HepG2 (cell line): ENCODE measurements around the gene NLRC3. TPM values are rescaled to one million over a fixed set of nuclear protein-coding genes. Genes with fewer than 3 reads are reported as not detected.

Experiments used
- ATAC-seq: fragments of 200-7000 bp; cut with Tn5 transposase; 3 replicates; pipeline ENCODE4 v1.9.1; 2020; ENCODE audit warnings: mild to moderate bottlenecking, moderate library complexity
- BruUV-seq: library from RNA; stranded (reverse); fragments of 400-500 nt; replicated peaks from 2 replicates; lab custom pipeline; 2021; lab: Mats Ljungman, UMichigan
- CTCF ChIA-PET: fragments of 300-600 bp; formaldehyde crosslinking; extraction: SDS; loops from one replicate; lab custom pipeline; 2021; ENCODE audit warnings: low total read pairs, inconsistent platforms, low intra/inter-chr PET ratio; lab: Yijun Ruan, JAX
- POLR2A ChIA-PET: fragments of 350-600 bp; sonication (Branson Sonifier 250); formaldehyde crosslinking; loops from one replicate; lab custom pipeline; 2020; ENCODE audit warnings: antibody characterized with exemption, inconsistent platforms; lab: Yijun Ruan, JAX
- DNase-seq: peaks from one replicate; pipeline ENCODE4 v3.0.0-alpha.2; 2015; ENCODE audit warnings: low spot score
- FAIRE-seq: peaks from 3 replicates; lab custom pipeline; 2011; peaks lifted over from hg19 to GRCh38; lab: Jason Lieb, UNC
- H2AFZ ChIP-seq: one replicate; pipeline ENCODE4 v1.6.1; 2011; ENCODE audit warnings: low read length, inconsistent platforms
- H3K27ac ChIP-seq: fragments of 300-600 bp; 3 replicates; pipeline ENCODE4 v1.8.0; 2011; ENCODE audit warnings: mixed run types, mild to moderate bottlenecking, mixed read lengths, low read length, inconsistent platforms; ENCODE audit not compliant: insufficient read depth; ENCODE audit errors: extremely low read length
- H3K27me3 ChIP-seq, 2 experiments: fragments of 200-600 bp in 1 of 2; 2 replicates in 1 of 2; 3 replicates in 1 of 2; pipeline versions ENCODE4 v1.6.0 to v1.8.0; 2011; ENCODE audit warnings: low read length in 2 of 2, mild to moderate bottlenecking in 2 of 2, moderate library complexity in 2 of 2, inconsistent platforms in 1 of 2; ENCODE audit not compliant: insufficient read depth in 2 of 2, control insufficient read depth in 1 of 2
- H3K36me3 ChIP-seq, 2 experiments: fragments of 200-600 bp in 1 of 2; replicated peaks in 1 of 2; 2 replicates in 1 of 2; 3 replicates in 1 of 2; pipeline versions ENCODE4 v1.5.1 to v1.8.0; 2011; ENCODE audit warnings: low read length in 2 of 2, inconsistent platforms in 1 of 2; ENCODE audit not compliant: insufficient read depth in 2 of 2, control insufficient read depth in 1 of 2
- H3K4me1 ChIP-seq: 2 replicates; pipeline ENCODE4 v1.5.1; 2012; ENCODE audit warnings: low read length, inconsistent platforms; ENCODE audit not compliant: insufficient read depth
- H3K4me2 ChIP-seq: 2 replicates; pipeline ENCODE4 v1.6.0; 2011; ENCODE audit warnings: low read depth, low read length, inconsistent platforms
- H3K4me3 ChIP-seq, 3 experiments: fragments of 200-600 bp in 1 of 3; sonication (generic), shearing (Covaris generic) in 1 of 3; replicated peaks in 1 of 3; 2 replicates each; pipeline ENCODE4 v1.5.1; 2011 to 2016; ENCODE audit warnings: low read length in 3 of 3, inconsistent platforms in 2 of 3, low read depth in 2 of 3, mild to moderate bottlenecking in 2 of 3, control low read depth in 1 of 3, mixed read lengths in 1 of 3; ENCODE audit not compliant: insufficient read depth in 1 of 3
- H3K79me2 ChIP-seq: one replicate; pipeline ENCODE4 v1.6.1; 2011; ENCODE audit warnings: low read length, inconsistent platforms; ENCODE audit not compliant: insufficient read depth
- H3K9ac ChIP-seq: 2 replicates; pipeline ENCODE4 v1.6.0; 2011; ENCODE audit warnings: mild to moderate bottlenecking, low read depth, low read length, inconsistent platforms; ENCODE audit not compliant: insufficient read depth
- H3K9me3 ChIP-seq: 2 replicates; pipeline ENCODE4 v1.5.1; 2012; ENCODE audit warnings: mild to moderate bottlenecking, low read length
- H4K20me1 ChIP-seq: 2 replicates; pipeline ENCODE4 v1.6.0; 2011; ENCODE audit warnings: inconsistent platforms, mild to moderate bottlenecking, low read length, moderate library complexity; ENCODE audit not compliant: insufficient read depth
- AGO1 ChIP-seq: fragments of 200-400 bp; formaldehyde crosslinking; IDR thresholded peaks from 2 replicates; pipeline ENCODE4 v1.6.1; 2017; ENCODE audit warnings: mild to moderate bottlenecking, low read depth, low read length, moderate library complexity; ENCODE audit not compliant: poor library complexity, severe bottlenecking
- AKNA ChIP-seq: sonication (generic); formaldehyde crosslinking; IDR thresholded peaks from 2 replicates; pipeline ENCODE4 v1.4.0; 2020; ENCODE audit warnings: missing genetic modification reagents, borderline replicate concordance
- ASH2L ChIP-seq: fragments of 300-600, 200-600 bp; sonication (generic); IDR thresholded peaks from 2 replicates; pipeline ENCODE4 v1.7.0; 2017; ENCODE audit warnings: low read depth, mild to moderate bottlenecking, moderate library complexity, mixed read lengths, low read length; ENCODE audit not compliant: insufficient read length
- CAMTA2 ChIP-seq: sonication (generic); formaldehyde crosslinking; IDR thresholded peaks from 2 replicates; pipeline ENCODE4 v1.4.0; 2020; ENCODE audit warnings: mild to moderate bottlenecking, missing genetic modification reagents, borderline replicate concordance
- FUBP1 ChIP-seq: sonication (generic); formaldehyde crosslinking; IDR thresholded peaks from 2 replicates; pipeline ENCODE4 v1.5.1; 2020; ENCODE audit warnings: missing genetic modification reagents, mild to moderate bottlenecking, borderline replicate concordance
- JDP2 ChIP-seq: sonication (generic); formaldehyde crosslinking; IDR thresholded peaks from 2 replicates; pipeline ENCODE4 v1.8.1; 2022; ENCODE audit warnings: missing genetic modification reagents, borderline replicate concordance
- NONO ChIP-seq, 2 experiments: fragments of 450-650 bp in 1 of 2; sonication (generic) in 1 of 2; formaldehyde crosslinking in 1 of 2; IDR thresholded peaks in 1 of 2; conservative IDR thresholded peaks in 1 of 2; 2 replicates each; pipeline versions ENCODE4 v1.6.1 to v1.8.0; 2017 to 2022; ENCODE audit warnings: mild to moderate bottlenecking in 1 of 2, missing genetic modification reagents in 1 of 2, moderate library complexity in 1 of 2
- RFX1 ChIP-seq: fragments of 450-650 bp; IDR thresholded peaks from 2 replicates; pipeline ENCODE4 v1.6.1; 2017
- SNAPC5 ChIP-seq: sonication (generic); formaldehyde crosslinking; IDR thresholded peaks from 2 replicates; pipeline ENCODE4 v1.8.1; 2023; ENCODE audit warnings: mild to moderate bottlenecking, missing genetic modification reagents, borderline replicate concordance
- TFE3 ChIP-seq: IDR thresholded peaks from 2 replicates; pipeline ENCODE4 v1.6.1; 2016
- ZKSCAN5 ChIP-seq: sonication (generic); formaldehyde crosslinking; IDR thresholded peaks from 2 replicates; pipeline ENCODE4 v1.5.1; 2020; ENCODE audit warnings: mild to moderate bottlenecking, missing genetic modification reagents
- ZNF333 ChIP-seq: sonication (generic); formaldehyde crosslinking; IDR thresholded peaks from 2 replicates; pipeline ENCODE4 v1.4.0; 2020; ENCODE audit warnings: mild to moderate bottlenecking, missing genetic modification reagents, borderline replicate concordance
- ZNF788 ChIP-seq: sonication (generic); formaldehyde crosslinking; IDR thresholded peaks from 2 replicates; pipeline ENCODE4 v1.5.0; 2020; ENCODE audit warnings: mild to moderate bottlenecking, missing genetic modification reagents, borderline replicate concordance
- WGBS: methylation state at CpG from one replicate; pipeline ENCODE4 v1.1.6; 2017; ENCODE audit warnings: low lambda C conversion rate; 5-methylcytosine and 5-hydroxymethylcytosine counted together
- in situ Hi-C: cut with HindIII; loops from 2 replicates; pipeline ENCODE4 v1.10.0; 2017; ENCODE audit warnings: low pct_unique_long_range_greater_than_20kb; ENCODE audit not compliant: extremely low pct_ligation_motif_present
- intact Hi-C: fragments of 100-400 bp; cut with micrococcal nuclease; formaldehyde crosslinking; loops from one replicate; pipeline ENCODE4 v1.10.0; 2022; ENCODE audit not compliant: unreplicated experiment
- polyA plus RNA-seq, 8 experiments: library from polyadenylated mRNA; depleted of rRNA in 3 of 8; stranded (reverse) in 7 of 8; unstranded in 1 of 8; fragments of >200 nt; fragmentation: Illumina TruSeq in 4 of 8; extraction: Trizol in 4 of 8; gene quantifications; 2 replicates each; pipeline versions ENCODE4 v1.2.1 to v1.2.3, GENCODE V29; 2011 to 2016; ENCODE audit warnings: low read depth in 4 of 8, missing spikeins in 1 of 8, mixed read lengths in 1 of 8; ENCODE audit not compliant: insufficient read depth in 1 of 8
- total RNA-seq, 5 experiments: library from RNA; depleted of rRNA; stranded (reverse); fragments of >200 nt; fragmentation: Illumina TruSeq; extraction: Trizol; gene quantifications; 2 replicates each; pipeline ENCODE4 v1.2.3, GENCODE V29; 2016; ENCODE audit warnings: low read depth in 1 of 5

NLRC3 gene
- total and polyA plus RNA-seq, 2 of the 13 experiments (the other 11 are each of a cell fraction or from before 2014, with no cell fraction given) = not detected

- Histone ChIP-seq H3K27me3 (no peaks in the 10 kb centered on the region), H3K4me3 (no peak overlapping the region), H3K9ac (no peak overlapping the region), H3K9me3 (no peaks in the 10 kb centered on the region), H3K4me2 (no peak overlapping the region), H3K36me3 (peaks cover 9 to 43% of the 10 kb centered on the region in 2 experiments), H2AFZ (no peak overlapping the region), H4K20me1 (no peaks in the 10 kb centered on the region), H3K79me2 (no peaks in the 10 kb centered on the region), H3K27ac (no peak overlapping the region), H3K4me1 (no peaks in the 10 kb centered on the region)
- in situ Hi-C loops = no loop called here
- BruUV-seq = no TSS peak
- ChIA-PET POLR2A (no interaction called here), CTCF (no interaction called here)
- WGBS = 96% methylated on average over 10 of the region's 10 CpGs
- intact Hi-C loops = no loop called here
- DNase-seq = no peak
- no peak for ATAC-seq
- no peak for FAIRE-seq
- no peak for TF ChIP-seq JDP2 (CRISPR knock-in tag)
- no peak for TF ChIP-seq ZNF333
- no peak for TF ChIP-seq NONO (IDR thresholded peaks at IDR 0.05)
- TF ChIP-seq NONO (CRISPR knock-in tag; conservative IDR thresholded peaks at IDR 0.05) = no peak
- TF ChIP-seq TFE3 (CRISPR knock-in tag) = no peak
- no peak for TF ChIP-seq ZNF788 (CRISPR knock-in tag)
- TF ChIP-seq RFX1 = no peak
- no peak for TF ChIP-seq AKNA (CRISPR knock-in tag)
- TF ChIP-seq AGO1 = no peak
- TF ChIP-seq SNAPC5 (CRISPR knock-in tag) = no peak
- TF ChIP-seq FUBP1 = no peak
- TF ChIP-seq ASH2L = no peak
- no peak for TF ChIP-seq ZKSCAN5
- no peak for TF ChIP-seq CAMTA2
Observed at GRCh38 chr16:3534126-3534525, 43.1 kb downstream of the NLRC3 start.
